ENCODE data around the gene DNAI2. TPM values are rescaled to one million over a fixed set of nuclear protein-coding genes. Genes with fewer than 3 reads are reported as not detected.

The DNAI2 gene
- total RNA-seq, 1 donor from 2014 or later, result not detected

DNA sequence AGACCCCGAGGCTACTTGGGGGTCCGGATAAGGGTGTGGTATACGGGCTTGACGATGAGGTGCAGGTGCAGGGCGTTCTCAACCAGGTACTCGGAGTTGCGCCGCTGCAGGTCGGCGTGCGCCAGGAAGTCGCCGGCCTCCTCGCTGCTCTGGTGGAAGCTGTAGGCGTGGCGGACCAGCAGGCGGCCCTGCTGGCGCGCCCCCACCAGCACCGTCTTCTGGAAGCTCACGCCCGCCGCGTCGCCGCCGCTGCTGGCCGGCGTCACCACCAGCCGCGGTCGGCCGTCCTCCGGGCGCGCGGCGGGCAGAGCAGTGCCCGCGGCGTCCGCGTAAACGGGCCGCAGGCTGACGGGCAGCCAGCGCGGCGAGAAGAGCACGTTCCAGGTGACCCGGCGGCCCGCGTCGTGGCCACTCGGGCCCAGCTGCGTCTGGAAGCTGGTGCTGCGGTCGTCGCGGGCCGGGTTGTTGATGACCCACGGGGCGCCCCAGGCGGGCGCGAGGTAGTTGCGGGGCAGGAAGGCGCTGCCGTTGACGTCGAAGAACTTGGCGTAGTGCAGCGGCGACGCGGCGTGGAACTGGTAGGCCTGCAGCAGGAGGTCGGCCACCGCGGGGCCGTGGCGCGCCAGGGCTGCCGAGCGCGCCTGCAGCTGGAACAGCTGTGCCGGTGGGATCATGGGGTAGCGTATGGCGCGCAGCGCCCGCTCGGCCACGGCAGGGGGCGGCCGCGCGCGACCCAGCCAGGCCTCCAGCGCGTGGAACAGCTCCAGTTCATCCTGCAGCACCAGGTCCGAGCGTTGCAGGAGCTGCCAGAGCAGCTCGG is 82.8 kb downstream of the DNAI2 start:
- no peak for DNase-seq (ENCODE audit: extremely low read depth, low read depth, low spot score)

DNA sequence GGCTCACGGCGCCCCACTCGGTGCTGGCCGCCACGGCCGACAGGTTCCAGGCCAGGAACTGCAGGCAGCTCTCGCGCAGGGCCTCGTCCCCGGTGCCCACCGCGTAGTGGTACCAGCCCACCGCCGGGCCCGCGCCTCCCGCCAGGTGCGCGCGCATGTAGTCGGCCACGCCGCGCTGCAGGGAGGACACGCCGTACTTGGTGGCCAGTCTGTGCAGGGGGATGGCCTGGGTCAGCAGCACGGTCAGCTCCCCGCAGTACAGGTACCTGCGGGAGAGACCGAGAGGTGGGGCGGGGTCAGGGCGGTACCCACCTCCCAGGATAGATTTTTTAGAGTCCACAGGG is 83.4 kb downstream of the DNAI2 start:
- no peak for DNase-seq (ENCODE audit: extremely low read depth, low read depth, low spot score)

DNA sequence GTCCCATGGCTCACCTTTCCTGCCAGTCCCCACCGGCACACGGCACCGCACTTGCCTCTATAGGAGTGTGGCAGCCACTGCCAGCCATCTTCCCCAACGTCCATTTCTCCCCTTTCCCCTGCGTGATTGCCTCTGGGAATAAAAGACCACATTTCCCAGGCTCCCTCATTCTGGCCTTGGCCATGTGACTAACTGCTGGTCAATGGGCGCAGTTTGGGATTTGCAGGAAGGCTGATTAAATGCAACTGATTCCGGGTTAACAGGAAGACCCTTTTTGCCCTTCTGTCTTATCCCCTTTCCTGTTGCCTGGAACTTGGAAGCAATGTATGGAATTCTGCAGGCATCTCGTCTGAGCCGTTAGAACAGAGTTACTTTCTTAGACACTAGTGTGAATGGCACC is 84.7 kb downstream of the DNAI2 start:
- DNase-seq (ENCODE audit: extremely low read depth, low read depth, low spot score), result no peak

DNA sequence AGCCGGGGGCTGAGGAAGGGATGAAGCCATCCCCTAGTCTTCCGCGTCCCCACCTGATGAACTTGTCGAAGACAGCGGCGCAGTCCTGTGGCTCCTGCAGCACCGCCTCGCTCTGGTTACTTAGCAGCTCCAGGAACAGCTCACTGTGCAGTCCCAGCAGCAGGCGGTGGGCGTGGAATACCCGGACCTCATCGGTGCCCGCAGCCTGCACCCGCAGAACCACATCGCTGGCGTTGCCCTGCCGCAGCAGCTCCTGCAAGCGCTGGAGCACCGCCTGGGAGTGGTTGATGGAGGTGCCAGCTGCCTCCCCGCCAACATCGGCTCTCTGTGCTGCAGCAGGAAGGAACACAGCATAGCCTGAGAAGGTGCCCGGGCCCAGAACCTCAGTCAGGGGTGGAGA is 85.9 kb downstream of the DNAI2 start:
- no peak for DNase-seq (ENCODE audit: extremely low read depth, low read depth, low spot score)

DNA sequence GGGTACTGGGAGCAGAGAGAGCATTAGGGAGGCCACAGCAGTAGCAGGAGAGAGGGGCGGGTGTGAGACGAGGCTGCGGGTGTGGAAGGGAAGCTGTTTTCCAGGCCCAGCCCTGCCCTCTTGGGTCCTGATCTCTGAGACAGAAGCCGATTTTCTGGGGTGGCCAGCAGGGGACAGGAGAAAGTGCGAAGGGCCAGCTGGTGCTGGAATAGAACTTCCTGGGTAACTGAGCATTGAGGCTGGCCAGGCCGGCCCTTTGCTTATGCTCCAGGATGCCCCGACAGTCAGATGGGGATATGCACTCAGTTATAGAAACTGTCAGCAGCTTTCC is 86.8 kb downstream of the DNAI2 start:
- DNase-seq (ENCODE audit: extremely low read depth, low read depth, low spot score), result no peak

DNA sequence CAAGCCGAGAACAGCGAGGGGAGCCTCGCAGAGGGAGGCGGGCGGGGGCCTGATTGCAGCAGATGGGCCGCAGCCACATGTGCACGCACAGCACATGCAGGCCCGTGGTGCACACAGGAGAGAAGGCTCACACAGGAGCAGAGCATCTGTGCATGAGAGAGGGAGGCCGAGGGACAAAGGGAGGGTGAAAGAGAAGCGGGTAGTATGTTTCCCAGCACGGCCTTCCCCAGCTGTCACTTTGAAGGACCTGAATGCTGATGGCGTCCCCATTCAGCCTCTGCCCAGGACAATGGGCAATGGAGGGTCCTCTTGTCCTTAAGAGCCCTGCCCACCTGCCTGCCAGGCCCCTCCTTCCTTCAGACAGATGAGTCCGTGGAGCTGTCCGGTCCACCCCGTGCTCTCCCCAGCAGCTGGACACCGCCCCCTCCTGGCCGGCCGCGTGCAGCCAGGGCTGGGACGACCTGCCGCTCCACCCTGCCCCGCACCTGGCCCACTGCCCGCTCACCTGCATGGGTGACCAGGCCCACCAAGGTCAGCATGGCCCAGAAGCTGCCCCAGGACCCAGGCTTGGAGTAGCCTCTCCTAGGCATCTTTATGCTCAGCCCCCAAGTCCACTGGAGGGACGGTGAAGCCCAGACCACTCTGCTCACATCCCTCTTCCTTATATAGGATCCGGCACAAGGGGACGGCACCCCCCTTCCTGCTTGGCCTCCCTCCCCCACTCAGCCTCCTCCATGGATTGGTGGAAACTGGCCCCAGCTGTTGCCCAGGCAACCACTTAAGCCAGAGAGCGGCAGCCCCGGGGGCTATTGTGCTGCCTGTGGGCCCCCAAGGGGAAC is 87.4 kb downstream of the DNAI2 start, which contains the start of gene BTBD17:
BTBD17 (minus strand) TSS at position 639 of the 839 bp plus-strand sequence; CDS start at position 590, 49 bp downstream.
- no peak for DNase-seq (ENCODE audit: extremely low read depth, low read depth, low spot score)

DNA sequence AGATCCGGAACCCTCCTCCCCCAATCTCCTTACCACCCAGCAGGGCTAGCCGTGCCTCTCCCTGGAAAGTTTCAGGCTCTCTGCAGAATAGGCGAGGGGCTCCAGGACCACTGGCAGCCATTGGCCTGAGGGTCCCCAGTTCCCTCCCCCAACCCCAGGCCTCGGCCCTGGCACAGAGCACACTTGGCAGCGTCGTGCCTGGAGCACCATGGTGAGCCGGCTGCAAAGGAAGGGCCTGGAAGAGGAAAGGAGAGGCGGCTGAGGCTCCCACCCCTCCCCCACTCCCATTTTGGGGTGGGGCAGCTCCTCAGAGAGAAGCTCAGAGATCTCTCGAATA is 88.0 kb downstream of the DNAI2 start:
- no peak for DNase-seq (ENCODE audit: extremely low read depth, low read depth, low spot score)

DNA sequence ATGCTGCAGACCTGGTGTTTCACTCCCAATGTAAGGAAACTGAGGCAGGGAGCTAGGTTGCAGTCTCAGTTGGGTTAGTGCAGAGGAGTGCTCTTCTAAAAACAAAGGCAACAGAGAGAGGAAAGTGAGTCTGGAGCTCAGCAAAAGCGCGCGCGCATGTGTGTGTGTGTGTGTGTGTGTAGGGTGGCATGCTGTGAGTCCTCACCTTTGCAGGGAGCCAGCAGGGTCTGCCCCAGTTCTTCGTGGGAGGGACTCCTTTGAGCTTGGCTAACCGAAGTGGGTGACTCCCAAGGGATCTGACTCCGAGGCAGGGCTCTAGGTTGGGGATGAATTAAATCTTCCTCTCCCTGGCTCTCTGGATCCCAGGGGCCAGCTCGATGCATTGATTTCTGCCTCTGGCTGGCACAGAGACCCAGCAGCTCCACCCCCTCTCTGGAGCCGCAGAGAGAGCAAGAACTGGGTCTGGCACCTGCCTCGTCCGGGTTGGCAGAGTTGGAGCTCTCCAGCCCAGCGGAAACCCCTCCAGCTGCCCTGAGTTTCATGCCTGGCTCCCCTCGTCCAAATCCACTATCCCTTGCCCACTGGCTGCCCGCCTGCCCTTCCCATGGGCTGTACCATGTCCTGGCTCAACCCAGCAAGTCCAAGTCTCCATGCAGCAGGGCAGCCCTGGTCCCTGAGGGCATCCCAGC is 88.9 kb downstream of the DNAI2 start:
- DNase-seq (ENCODE audit: extremely low read depth, low read depth, low spot score), result no peak

Other genes starting within 250 kb of the DNAI2 start
- gene RPL38, start 70.6 kb upstream of the DNAI2 start, total RNA-seq, result 542 and 652 TPM in 2 replicates
- 1.7 and 4.1 TPM in 2 replicates for gene TTYH2, start 60.7 kb upstream of the DNAI2 start, total RNA-seq
- gene KIF19, start 52.0 kb downstream of the DNAI2 start, total RNA-seq, result 17.2 and 21.4 TPM in 2 replicates
- not detected in 2 replicates for gene BTBD17, start 87.6 kb downstream of the DNAI2 start, total RNA-seq
- gene GPR142, start 93.3 kb downstream of the DNAI2 start, total RNA-seq, result 0.10 TPM in 1 of 2 replicates, not detected in the other
- gene GPRC5C, start 157.9 kb downstream of the DNAI2 start, total RNA-seq, result 8.6 and 17.5 TPM in 2 replicates
- gene CD300A, start 192.4 kb downstream of the DNAI2 start, total RNA-seq, result not detected in 2 replicates